T-helper 22 cell (primary cell): Measurements from ENCODE around the gene OBP2A.

Experiments used
- DNase-seq: peaks from one replicate; pipeline ENCODE4 v3.0.0-alpha.2; 2020; ENCODE audit warnings: low read depth

OBP2A gene

DNA sequence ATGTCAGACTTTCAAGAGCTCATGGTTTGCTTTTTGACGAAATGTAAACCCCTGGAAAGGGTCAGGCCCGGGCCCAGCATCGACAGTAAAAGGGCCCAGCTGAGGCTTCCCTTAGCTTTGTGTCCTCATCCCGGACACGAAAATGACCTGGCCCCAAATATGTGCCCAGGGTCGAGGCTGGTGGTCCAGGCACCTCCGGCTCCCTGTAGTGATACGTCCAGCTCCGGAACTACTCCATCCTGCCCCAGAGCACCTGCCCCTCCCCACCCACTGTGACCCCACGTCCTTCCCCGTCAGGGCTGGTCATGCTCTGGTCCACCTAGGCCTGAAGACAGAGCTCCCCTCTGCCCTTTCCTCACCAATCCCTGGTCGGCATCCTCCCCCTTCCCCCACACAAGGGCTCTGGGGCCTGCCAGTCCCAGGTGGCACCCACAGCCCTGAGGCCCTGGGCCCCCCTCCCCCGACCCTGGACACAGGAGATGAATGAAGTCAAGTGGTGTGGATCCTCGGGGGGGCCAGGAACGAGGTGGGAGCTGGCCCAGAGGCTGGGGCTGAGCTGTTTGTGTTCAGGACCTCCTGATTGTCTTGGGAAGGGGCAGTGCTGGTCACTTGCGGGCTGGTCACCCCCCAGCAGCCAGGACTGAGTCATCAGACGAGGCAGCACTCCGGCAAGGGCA lies 6.2 kb downstream of the OBP2A start:
- no peak for DNase-seq

DNA sequence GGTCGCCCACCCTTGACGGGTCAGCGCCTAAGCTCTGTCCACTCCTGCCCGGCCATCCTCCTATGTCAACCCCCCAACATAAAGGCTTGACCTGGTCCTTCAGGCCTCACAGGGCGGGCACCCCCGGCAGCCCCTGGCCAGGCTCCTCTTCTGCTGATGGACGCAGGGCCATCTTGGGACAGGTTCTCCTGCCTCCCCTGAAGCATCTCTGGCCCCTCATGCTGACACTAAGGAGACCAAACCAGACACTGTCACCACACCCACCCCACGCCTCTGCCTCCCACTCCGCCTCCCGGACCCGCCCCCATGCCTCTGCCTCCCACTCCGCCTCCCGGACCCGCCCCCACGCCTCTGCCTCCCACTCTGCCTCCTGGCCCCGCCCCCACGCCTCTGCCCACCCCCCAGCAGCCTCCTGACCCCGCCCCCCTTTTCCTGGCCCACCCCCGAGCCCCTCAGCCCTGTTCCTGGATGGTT lies 6.8 kb downstream of the OBP2A start:
- no peak for DNase-seq

DNA sequence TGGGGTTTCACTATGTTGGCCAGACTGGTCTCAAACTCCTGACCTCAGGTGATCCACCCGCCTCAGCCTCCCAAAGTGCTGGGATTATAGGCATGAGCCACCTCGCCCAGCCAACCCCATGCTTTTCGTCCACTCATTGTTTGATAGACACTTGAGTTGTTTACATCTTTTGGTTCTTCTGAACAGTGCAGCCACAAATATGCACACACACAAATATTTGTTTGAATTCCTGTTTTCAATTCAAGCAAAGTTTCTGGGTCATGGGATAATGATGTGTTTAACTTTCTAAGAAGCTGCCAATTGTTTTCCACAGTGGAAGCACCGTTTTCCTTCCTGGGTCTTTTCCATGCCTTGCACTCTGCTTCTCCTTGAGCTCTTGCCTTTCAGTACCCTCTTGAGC lies 8.8 kb downstream of the OBP2A start:
- no peak for DNase-seq

DNA sequence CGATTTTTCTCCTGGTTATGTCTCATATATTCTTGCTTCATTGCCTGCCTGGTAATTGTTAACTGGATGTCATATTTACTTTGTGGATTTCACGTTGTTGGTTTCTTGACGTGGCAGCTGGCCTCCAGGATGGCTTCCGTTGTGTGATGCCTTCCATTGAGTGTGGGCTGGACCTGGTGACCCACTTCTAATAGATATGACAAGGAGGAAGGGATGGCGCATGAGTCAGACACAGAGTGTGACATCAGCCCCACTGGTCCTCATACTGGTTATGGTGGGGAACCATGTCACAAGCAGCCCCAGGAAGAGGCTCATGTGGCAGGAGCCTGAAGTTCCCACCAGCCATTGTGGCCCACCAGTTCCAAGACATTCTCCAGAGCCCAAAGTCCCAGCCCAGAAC lies 9.3 kb downstream of the OBP2A start:
- no peak for DNase-seq

DNA sequence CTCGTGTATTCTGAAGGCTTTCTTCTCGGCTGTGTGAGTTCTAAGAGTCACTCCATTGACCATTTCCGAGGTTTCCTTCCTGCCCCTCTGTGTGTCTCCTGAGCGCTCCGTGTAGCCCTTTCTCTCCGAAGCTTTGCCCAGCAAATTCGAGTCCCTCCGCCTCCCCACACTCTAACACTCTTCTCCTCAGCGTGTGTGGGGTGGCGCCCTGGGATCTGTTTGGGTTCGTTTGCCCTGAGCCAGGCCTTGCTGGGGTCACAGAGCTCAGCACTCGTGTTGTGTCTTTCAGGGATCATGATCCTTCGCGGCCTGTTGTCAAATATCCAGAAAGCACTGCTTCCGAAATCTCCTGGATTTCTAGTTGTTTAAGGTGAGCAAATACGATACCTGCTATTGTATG lies 10.0 kb downstream of the OBP2A start:
- DNase-seq, result no peak

DNA sequence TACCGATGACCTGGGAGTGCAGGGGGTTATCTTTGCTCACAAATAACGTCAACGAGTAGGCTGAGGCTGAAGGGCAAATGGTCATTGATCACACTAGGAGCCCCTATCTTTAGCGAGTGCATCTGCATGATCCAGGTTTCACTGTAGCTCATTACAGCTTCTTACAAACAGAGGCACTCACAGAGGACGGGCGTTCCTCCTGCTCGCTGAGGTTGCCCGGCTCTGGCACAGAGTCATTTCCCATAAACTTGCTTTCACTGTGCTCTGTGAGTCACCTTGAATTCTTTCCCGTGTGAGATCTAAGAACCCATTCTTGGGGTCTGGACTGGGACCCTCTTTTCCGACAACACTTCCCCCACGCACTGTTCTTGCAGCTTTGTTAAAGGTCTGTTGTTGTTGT lies 13.7 kb downstream of the OBP2A start:
- no peak for DNase-seq

DNA sequence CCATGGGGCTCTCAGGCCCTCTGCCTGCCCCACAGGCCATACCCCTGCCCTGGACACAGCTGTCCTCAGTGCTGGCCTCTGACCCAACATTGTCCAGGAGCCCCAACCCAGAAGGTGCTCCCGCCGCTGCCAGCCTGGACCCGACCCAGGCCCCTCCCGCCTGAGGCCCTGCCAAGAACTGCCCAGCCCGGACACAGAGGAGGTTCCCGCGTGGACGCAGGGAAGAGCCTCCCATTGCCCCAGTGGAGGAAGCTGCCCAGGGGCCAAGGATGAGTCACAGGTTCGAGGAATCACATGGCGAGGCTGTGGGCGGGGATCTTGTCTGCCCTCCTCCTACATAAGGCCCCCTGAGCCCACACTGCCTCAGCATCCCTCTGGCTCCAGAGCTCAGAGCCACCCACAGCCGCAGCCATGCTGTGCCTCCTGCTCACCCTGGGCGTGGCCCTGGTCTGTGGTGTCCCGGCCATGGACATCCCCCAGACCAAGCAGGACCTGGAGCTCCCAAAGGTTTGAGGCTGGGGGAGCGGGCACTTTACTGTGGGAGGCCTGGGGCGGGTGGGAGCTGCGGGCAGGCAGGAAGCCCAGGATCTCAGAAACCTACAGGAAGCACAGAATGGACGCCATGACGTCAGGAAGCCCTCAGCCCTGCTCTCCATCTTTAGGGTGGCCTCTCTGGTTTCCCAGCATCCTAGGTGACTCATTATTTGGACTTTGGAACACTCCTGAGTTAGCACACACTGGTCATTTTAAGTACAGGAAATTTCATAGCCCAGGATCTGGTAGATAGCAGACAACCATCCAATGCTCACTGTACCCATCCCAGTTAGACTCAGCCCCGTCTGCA lies 15.7 kb downstream of the OBP2A start, which contains the start of gene PAEP:
Gene PAEP, plus strand, starts transcription at position 366 of the 844 bp plus-strand sequence.
- no peak for DNase-seq

DNA sequence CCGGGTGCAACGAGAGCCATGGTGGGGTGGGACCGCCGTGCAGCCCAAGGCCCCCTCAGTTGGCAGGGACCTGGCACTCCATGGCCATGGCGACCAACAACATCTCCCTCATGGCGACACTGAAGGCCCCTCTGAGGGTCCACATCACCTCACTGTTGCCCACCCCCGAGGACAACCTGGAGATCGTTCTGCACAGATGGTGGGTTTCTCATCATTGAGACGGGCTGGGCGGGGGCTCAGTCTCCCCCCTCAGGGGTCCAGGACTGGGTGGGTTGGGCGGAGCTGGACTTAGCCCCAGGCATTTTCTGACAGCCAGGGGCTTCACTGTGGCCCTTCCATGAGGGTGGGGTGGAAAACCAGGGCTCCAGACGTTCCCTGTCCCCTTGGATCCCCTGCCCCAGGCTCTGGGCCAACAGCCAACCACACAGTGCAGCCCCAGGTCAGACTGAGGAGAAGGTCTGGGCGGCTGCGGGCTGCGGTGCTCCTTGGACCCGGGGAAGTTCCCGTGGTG lies 16.4 kb downstream of the OBP2A start:
- DNase-seq, result no peak

DNA sequence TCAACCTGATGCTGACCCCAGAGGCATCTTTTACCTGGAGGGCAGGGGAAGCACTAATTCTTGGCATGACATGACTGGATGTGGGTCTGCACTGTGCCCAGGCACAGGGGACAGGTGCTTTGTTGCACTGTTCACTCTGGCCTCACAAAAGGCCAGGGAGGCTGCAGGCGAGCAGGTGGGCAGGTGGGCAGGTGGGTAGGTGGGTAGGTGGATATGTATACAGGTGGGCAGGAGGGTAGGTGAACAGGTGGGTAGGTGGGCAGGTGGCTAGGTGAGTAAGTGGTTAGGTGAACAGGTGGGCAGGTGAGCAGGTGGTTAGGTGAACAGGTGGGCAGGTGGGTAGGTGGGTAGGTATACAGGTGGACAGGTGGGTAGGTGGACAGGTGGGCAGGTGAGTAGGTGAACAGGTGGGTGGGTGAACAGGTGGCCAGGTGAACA lies 17.1 kb downstream of the OBP2A start:
- no peak for DNase-seq

DNA sequence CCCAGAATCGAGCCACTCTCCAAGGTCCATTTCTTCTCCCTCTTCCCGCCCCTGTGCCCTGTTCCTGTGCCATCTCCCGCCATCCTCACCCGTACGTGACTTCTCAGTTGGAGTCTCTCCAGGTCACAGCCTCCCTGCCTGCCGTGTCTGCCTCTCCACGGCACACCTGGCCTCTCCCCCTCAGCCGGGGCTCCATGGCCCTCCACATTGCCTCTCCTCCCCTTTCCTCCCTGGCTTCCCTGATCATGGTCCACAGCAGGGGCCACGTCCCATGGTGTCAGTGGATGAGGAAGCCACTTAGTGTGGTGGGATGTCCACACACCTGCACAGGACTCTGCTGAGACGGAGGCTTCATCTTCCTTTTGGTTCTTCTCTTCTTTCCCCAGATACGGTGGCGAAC lies 17.9 kb downstream of the OBP2A start:
- DNase-seq, result no peak

DNA sequence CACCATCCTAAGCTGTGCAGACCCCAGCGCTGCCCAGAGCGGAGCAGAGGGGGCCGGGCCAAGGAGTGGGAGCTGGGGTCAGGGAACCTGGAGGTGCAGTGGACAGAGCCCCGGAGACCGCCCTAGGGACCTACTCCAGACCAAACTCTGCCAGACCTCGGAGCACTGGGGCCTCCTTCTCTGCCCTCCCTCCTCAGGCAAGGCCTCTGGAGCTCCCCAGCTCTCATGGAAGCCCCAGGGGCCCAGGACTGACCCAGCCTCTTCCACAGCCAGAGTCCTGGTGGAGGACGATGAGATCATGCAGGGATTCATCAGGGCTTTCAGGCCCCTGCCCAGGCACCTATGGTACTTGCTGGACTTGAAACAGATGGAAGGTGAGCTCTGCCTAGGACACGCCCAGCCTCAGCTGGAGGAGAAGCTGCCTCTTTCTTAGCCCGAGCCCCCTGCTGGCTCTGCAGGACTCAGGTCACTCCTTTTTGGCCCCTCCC lies 19.3 kb downstream of the OBP2A start:
- DNase-seq, result no peak

DNA sequence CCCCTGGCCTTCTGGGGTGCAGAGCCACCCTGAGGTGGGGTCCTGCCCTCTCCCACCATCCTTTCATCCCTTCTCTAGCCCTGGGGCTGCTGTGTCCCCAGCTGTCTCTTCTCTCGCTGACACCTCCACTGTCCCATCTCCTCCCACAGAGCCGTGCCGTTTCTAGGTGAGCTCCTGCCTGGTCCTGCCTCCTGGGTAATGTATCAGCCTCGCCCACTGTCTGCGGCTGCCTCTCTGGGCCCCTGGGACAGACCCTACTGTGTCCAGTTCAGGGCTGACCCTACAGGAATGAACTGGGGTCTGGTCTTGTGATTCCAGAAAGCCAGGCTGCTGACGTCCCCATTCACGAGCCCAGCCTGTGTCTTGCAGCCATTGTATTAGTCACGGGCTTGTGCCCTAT lies 19.7 kb downstream of the OBP2A start:
- no peak for DNase-seq

DNA sequence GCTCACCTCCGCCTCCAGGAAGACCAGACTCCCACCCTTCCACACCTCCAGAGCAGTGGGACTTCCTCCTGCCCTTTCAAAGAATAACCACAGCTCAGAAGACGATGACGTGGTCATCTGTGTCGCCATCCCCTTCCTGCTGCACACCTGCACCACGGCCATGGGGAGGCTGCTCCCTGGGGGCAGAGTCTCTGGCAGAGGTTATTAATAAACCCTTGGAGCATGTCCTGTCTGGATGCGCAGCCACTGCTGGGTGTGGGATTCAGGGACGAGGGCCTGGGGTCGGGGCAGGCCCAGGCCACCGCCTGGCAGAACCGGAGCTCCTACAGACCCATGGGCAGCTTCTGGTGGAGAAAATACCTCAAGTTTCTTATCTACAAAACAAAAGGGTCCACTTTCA lies 20.6 kb downstream of the OBP2A start:
- DNase-seq, result no peak

DNA sequence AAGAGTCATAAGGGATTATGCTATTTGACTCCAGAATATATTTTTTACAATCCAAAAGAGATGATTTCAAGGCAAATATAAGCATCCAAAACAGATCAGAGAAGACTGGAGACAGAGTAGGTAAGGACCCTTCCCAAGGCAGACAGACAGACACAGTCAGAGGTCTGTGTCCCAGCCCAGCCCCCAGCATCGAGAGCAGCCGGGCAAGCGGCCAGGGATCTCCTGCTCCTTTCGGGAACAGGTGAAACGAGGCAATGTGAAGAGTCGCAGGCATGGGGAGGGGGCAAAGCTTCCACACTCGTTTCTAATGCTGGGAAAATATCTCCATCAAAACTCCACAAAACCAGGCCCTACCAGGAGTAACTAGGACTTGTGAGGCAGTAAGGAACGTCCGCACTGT lies 21.4 kb downstream of the OBP2A start:
- DNase-seq, result no peak

DNA sequence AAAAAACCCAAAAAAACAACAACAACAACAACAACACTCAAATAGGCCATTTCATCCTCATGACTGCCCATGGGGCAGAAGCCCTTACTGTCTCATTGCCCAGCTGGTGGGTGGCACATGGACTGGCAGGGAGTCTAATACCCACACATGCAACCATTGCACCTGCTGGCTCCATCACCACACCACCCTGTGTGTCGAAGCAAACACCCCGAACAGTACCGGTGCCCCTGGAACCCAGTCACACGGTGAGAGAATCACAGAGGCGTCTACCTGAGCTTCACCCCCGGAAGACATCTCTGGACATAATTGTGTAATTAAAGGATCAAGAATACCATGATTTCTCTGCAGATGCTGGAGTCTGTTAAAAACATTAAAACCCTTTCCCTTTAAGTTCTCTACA lies 22.1 kb downstream of the OBP2A start:
- DNase-seq, result no peak

DNA sequence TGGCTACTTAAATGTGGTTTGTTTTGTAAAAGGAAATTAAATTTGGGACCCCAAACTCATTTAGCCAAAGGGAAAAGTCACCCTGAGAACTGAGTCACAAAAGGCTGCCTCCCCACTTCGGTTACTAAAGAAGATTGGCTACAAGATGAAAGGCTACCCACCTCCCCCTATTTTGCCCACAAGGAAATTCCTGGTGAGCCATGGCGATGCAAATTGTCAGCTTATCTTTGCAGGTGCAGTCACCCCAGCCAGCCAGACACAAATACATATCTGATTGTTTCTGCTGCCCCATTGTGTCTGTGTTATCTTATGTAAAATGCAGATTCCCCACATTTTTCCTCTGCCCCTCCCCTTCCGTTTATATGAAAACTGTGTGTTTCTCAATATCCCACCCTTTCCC lies 24.5 kb downstream of the OBP2A start:
- no peak for DNase-seq

DNA sequence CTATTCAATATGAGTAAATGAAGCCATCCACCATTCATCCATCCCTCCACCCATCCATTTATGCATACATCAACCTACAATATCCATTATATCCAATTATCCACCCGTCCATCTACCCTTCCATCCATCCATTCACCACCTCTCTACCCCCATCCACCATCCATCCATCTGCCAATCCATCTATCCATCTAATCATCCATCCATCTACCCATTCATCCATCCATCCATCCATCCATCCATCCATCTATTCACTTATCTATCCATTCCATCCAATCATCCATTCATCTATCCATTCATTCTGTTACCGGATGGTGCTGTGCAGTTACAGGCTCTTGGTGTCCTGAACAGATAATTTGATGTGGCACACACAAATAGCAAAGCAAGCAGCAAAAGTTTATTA lies 26.3 kb downstream of the OBP2A start:
- DNase-seq, result no peak

DNA sequence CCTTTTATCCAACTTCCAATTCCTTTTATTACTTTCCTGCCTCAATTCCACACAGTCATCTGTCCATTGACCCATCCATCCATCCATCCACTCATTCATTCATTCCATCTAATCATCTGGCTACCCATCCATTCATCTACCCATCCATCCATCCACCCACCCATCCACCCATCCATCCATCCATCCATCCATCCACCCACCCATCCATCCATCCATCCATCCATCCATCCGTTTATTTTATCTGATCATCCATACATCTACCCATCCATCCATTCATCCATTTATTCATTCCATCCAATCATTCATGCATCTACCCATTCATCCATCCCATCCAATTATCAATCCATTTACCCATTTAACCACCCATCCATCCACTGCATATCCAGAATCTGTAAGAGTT lies 27.2 kb downstream of the OBP2A start:
- no peak for DNase-seq

DNA sequence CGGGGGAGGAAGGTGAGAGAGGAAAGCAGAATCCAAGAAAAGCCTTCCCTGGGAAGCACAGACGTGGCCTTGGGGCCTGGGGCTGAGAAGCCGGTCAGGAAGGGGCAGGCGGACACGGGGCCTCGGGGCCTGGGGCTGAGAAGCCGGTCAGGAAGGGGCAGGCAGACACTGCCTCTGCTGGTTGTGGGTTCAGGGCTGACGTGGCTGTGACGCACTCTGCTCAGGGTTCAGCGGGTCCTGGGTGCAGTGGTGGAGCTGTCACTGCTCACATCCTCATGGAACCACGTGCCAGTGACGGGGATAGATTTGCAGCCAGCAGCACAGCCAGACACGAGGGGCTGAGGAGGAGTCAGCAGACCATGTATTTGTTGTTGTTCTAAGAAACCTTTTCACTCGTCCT lies 28.4 kb downstream of the OBP2A start:
- DNase-seq, result no peak

DNA sequence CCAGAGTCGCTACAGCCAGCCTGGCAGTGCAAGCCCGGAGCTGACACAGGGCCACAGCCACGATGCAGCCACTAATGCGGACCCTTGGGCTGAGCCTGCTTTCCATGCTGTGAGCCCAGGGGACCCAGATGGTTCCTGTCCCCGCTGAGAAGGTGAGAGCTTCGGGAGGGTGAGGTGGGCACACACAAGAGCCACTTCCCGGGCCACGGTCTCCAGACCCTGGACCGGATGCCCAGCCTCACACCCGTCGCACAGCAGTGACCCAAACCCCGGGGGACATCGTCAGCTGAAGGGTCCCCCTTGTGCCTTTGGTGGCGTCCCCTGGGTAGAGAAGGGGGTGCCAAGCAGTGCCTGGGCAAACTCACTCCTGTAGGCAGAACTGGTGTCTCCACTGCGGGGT lies 29.0 kb downstream of the OBP2A start:
- DNase-seq, result no peak

DNA sequence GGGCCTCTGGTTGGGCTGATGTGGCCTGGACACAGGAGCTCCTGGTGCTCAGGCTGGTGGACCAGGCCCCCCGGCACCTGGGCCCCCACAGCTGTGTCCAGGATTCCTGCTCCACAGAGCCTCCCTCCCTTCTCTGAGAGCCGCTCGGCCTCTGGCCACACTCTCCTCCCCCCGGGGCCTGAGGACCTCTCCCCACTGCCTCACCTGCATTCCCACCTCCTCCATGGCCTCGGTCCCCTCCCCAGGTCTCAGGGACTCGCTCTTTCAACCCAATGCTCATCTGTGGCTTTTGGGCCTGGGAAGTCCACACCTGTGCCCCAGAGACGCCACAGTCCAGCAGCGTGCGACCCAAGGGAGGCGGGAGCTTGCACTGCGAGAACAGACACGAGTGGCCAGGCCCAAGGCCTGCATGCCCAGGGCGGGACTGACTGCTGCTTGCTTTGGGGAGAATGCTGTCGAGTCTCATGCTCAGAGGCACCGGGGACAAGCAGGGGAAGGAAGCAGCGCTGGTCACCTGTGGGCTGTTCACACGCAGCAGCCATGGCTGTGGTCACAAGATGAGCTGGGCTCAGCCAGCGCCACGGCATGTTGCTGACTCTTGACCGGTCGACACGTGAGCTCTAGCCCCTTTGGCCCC lies 30.2 kb downstream of the OBP2A start:
- no peak for DNase-seq

DNA sequence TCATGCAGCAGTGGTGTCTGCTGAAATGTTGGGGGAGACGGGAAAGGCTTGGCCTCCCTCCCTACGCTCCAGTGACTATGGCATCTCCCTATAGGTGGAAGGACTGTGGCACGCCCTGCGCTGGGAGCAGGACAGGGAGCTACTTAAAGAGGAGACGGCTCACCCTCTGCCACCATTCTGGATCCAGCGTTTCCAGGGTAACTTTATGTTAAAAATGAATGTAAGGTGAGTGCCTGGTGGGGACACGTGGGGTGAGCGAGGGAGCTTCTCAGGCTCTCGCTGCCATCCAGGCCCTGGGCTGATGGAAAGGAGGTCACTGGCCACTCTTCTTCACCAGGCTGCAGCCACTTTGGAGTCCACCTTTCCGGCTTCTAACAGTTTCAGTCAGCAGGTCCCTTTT lies 31.3 kb downstream of the OBP2A start:
- DNase-seq, result no peak

DNA sequence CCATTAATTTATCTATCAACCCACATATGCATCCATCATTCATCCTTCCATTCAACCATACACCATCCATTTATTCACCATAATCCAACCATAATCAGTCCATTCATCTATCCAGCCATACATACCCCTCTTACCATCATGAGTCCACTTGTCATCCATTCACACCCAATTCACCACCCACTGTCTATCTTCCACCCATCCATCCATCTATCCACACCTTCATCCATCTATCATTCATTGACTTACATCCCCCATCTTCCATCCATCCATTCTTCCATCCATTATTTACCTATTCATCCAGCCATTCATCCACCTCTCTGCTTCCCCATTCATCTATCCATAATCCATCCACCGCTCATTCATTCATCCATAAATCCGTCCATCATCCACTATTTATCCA lies 33.4 kb downstream of the OBP2A start:
- DNase-seq, result no peak
